Activated T-cell treated with anti-CD3 and anti-CD28 coated beads, Interleukin-2, amount 50 U/mL, for 72 hours (primary cell): ENCODE results near the gene ADAM10. TPM values are rescaled to one million over a fixed set of nuclear protein-coding genes. Genes with fewer than 3 reads are reported as not detected.

Experiments used
- ATAC-seq, 2 donors: fragments of 150-1000 bp; cut with Tn5 transposase; replicated peaks in 1 of 2; 2 replicates each; pipeline ENCODE4 v1.10.0; 2021; ENCODE audit warnings: moderate library complexity in 2 of 2, mild to moderate bottlenecking in 1 of 2
- DNase-seq, 2 donors: peaks; one replicate each; pipeline ENCODE4 v3.0.0; 2021 to 2022; ENCODE audit warnings: mixed read lengths in 1 of 2
- H3K27ac Mint-ChIP-seq: one replicate; pipeline ENCODE4 v1.8.0; 2022; ENCODE audit warnings: mild to moderate bottlenecking, moderate library complexity, mixed read lengths
- H3K27me3 Mint-ChIP-seq: one replicate; pipeline ENCODE4 v1.8.0; 2022; ENCODE audit warnings: low read depth, mixed read lengths
- H3K36me3 Mint-ChIP-seq, 2 donors: one replicate each; pipeline ENCODE4 v1.8.0; 2022; ENCODE audit warnings: mixed read lengths in 2 of 2, mild to moderate bottlenecking in 1 of 2; ENCODE audit not compliant: insufficient read depth in 2 of 2
- H3K4me1 Mint-ChIP-seq: one replicate; pipeline ENCODE4 v1.8.0; 2022; ENCODE audit warnings: low read depth, mixed read lengths
- H3K4me3 Mint-ChIP-seq, 2 donors: one replicate each; pipeline ENCODE4 v1.8.0; 2022; ENCODE audit warnings: mild to moderate bottlenecking in 2 of 2, mixed read lengths in 2 of 2, moderate library complexity in 2 of 2
- H3K9me3 Mint-ChIP-seq, 2 donors: one replicate each; pipeline ENCODE4 v1.8.0; 2022; ENCODE audit warnings: mixed read lengths in 2 of 2
- total RNA-seq, 2 donors: library from RNA; stranded (reverse); gene quantifications; one replicate each; pipeline ENCODE4 v1.2.3, GENCODE V29; 2022

Gene ADAM10
- total RNA-seq, 2 donors from 2014 or later = 96.5 to 108 TPM

DNA sequence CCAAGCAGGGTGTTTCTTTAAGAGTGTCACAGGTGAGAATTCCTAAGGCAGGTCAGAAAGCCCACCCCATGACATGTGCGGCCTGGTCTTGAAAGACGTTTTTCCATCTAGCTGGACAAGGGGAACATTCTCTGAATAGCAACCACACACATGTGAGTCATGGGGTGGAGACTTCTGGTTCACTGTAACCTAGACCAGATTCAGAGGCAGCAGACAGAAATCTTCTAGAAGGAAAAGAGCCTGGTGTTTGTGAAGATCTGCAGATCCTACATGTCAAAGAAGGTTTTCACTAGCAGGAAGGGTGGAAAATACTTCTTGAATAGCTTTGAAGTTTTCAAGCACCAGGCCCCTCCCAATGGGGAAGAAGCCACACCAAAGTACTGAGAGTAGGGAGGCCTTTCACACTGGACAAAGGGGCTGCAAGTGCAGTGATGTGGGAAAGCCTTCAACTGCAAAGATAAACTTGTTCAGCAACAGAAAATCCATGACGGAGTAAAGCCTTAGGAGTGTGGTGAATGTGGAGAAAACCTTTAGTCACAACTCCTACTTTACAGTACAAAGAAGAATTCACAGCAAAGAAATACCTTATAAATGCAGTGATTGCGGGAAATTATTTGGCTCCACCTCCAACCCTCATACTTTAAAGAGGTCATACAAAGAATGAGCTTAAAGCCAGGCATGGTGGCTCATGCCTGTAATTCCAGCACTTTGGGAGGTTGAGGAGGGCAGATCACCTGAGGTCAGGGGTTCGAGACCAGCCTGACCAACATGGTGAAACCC is 17.6 kb downstream of the ADAM10 start:
- DNase-seq (no peak), ATAC-seq (no peak)
- no peak overlapping the region for H3K27ac Mint-ChIP-seq
- peaks cover 51% of the 10 kb centered on the region for H3K4me1 Mint-ChIP-seq
- H3K9me3 Mint-ChIP-seq = no peaks in the 10 kb centered on the region
- H3K4me3 Mint-ChIP-seq = no peak overlapping the region
- no peaks in the 10 kb centered on the region for H3K27me3 Mint-ChIP-seq
- H3K36me3 Mint-ChIP-seq = peaks cover 0 to 1% of the 10 kb centered on the region in 2 donors

DNA sequence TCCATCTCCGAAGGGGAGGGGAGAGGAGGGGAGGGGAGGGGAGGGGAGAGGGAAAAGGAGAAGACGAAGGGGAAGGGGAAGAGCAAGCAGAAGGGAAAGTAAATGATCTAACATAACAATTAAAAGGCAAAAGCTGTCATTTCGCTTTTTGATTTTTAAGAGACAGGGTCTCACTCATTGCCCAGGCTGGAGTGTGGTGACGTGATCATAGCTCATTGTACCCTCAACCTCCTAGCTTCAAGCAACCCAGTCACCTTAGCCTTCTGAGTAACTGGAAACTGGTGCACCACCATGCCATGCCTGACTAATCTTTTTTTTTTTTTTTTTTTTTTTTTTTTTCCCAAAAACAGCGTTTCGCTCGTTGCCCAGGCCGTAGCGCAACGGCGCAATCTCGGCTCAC is 22.6 kb downstream of the ADAM10 start:
- Mint-ChIP-seq H3K27me3 (no peaks in the 10 kb centered on the region), H3K9me3 (no peaks in the 10 kb centered on the region), H3K36me3 (no peaks in the 10 kb centered on the region), H3K4me1 (peaks cover 39% of the 10 kb centered on the region), H3K27ac (no peak overlapping the region), H3K4me3 (no peak overlapping the region)
- DNase-seq (no peak), ATAC-seq (no peak)

DNA sequence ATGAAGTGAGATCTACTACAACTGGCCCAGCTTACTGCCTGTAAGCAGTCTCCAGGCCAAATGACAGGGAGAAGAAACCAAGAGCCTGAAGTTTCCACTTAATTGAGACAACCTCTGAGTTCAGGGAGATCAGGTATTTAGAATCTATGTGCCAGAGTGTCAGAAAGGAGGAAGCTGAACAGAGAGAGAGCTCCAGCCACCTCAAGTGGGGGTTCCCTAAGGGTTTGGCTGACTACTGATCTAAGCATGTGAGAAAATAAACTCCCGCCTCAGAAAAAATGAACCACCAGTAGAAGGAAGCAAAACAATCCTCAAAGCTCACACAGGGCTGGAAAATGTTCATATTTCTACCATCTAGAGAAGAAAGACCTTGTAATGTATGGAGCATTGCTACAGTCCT is 25.0 kb downstream of the ADAM10 start:
- Mint-ChIP-seq H3K27me3 (no peaks in the 10 kb centered on the region), H3K4me1 (peaks cover 30% of the 10 kb centered on the region), H3K27ac (peak overlapping the region; percentile 11), H3K9me3 (no peaks in the 10 kb centered on the region), H3K36me3 (no peaks in the 10 kb centered on the region), H3K4me3 (no peak overlapping the region)
- DNase-seq (no peak), ATAC-seq (peak; percentile 33 to 37)

DNA sequence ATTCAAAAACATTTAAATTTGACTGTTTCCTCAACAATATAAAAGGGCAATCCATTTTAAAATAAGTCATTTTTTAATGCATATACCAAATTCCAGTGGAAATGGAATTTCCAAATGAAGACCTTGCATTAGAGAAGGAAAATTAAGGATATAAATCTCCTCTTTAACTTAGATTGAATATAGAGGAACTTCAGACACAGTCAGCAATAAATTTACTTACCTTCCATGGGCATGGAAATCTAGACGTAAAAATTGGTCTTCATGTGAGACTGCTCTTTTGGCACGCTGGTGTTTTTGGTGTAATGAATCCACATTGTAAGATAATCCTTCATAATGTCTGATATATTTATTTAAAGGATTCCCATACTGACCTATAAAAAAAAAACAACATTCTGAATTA is 32.1 kb downstream of the ADAM10 start:
- no peak for DNase-seq
- Mint-ChIP-seq H3K9me3 (no peaks in the 10 kb centered on the region), H3K4me1 (peaks cover 6% of the 10 kb centered on the region), H3K27me3 (no peaks in the 10 kb centered on the region), H3K27ac (peak overlapping the region; percentile 30), H3K4me3 (no peak overlapping the region), H3K36me3 (peaks cover 0 to 8% of the 10 kb centered on the region in 2 donors)
- ATAC-seq = no peak

DNA sequence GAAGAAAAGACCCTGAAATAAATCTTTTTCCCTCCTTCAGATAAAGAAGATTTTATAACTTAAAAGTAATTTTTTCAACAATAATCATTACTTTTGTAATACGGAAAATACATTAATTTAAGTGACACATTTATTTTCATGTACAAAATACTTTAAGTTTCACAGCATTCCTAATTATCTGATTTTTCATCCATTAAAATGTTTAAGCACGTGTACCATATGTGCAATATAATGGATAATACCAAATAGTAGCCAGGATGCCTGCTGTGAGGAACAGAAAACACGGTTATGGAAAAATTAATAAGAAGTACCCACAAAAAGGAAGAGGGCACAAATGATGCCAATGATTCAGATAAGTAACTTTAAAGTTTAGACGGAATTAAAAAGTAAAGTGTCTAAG is 33.5 kb downstream of the ADAM10 start:
- peaks cover 3% of the 10 kb centered on the region for H3K4me1 Mint-ChIP-seq
- DNase-seq (no peak), ATAC-seq (no peak)
- no peaks in the 10 kb centered on the region for H3K9me3 Mint-ChIP-seq
- no peaks in the 10 kb centered on the region for H3K27me3 Mint-ChIP-seq
- H3K27ac Mint-ChIP-seq = peak overlapping the region; percentile 70
- H3K36me3 Mint-ChIP-seq = peaks cover 0 to 8% of the 10 kb centered on the region in 2 donors
- no peak overlapping the region for H3K4me3 Mint-ChIP-seq

DNA sequence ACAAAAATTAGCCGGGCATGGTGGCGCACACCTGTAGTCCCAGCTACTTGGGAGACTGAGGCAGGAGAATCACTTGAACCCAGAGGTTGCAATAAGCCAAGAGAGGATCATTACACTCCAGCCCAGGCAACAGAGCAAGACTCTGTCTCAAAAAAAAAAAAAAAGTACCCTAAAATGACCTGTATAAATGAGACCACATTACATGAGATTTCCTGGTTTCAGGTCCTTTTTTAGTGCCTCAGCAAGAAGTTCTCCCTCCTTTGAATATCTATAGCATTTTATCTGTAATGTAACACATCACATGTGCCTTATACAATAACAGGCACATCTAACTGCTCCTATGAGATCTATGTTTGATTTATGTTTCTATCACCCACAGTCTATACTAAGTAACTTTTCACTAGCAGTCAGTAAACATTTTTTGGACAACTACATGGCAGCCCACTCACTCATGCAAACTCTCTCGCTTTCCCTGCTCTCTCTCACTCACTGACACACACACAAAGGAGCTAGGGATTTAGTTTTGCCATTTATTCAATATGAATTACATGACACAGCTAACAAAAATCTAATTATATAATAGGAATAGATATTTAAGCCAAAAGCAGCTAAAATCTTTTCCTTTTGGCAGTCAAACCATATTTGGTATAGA is 34.1 kb downstream of the ADAM10 start:
- no peak overlapping the region for H3K4me3 Mint-ChIP-seq
- H3K27me3 Mint-ChIP-seq = no peaks in the 10 kb centered on the region
- no peaks in the 10 kb centered on the region for H3K9me3 Mint-ChIP-seq
- DNase-seq (no peak), ATAC-seq (no peak)
- H3K36me3 Mint-ChIP-seq = peaks cover 0 to 8% of the 10 kb centered on the region in 2 donors
- H3K27ac Mint-ChIP-seq = no peak overlapping the region
- no peaks in the 10 kb centered on the region for H3K4me1 Mint-ChIP-seq

DNA sequence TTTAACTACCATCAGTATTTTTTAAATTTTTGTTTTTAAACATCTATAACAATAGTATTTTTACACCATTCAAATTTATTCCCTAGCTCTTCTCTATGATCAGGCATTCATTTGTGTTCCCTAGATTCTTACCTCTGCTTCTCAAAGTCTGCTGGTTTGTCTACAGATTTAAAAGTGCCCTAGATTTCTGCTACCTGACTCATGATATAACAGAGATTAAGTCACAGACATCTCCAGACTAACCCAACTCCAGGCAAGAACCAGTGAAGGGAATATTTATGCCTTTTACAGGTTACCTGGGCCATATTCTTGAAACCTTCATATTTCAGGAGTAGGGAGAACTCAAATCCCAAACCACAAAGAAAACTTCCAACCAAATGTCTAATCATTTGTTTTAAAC is 38.8 kb downstream of the ADAM10 start:
- Mint-ChIP-seq H3K27ac (no peak overlapping the region), H3K27me3 (no peaks in the 10 kb centered on the region), H3K9me3 (no peaks in the 10 kb centered on the region), H3K4me3 (no peak overlapping the region), H3K4me1 (peaks cover 40% of the 10 kb centered on the region), H3K36me3 (peaks cover 0 to 8% of the 10 kb centered on the region in 2 donors)
- ATAC-seq (no peak), DNase-seq (no peak)

DNA sequence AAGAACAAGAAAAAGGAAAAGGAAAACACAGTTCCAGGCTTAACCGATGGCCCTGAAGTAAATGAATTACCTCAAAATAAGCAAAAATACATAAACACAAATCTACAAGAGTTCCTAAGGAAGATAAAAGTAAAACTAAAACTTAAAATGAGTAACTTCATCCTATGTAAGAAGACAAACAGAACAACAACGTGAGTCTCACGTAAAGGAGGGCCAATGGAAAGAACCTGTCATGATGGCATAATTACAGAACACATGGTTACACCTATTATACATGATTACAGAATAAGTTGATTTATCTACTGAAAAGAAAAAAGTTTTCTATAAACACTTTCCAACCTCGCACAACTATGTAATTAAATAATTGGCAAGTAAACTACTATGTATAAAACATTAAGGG is 42.1 kb downstream of the ADAM10 start:
- no peaks in the 10 kb centered on the region for H3K27me3 Mint-ChIP-seq
- H3K9me3 Mint-ChIP-seq = peaks cover 5% of the 10 kb centered on the region in 2 donors
- DNase-seq = no peak
- ATAC-seq = peak in 1 of 2 donors; percentile 56
- peaks cover 53% of the 10 kb centered on the region for H3K4me1 Mint-ChIP-seq
- peak overlapping the region; percentile 30 for H3K27ac Mint-ChIP-seq
- peaks cover 8 to 15% of the 10 kb centered on the region in 2 donors for H3K36me3 Mint-ChIP-seq
- H3K4me3 Mint-ChIP-seq = no peak overlapping the region

DNA sequence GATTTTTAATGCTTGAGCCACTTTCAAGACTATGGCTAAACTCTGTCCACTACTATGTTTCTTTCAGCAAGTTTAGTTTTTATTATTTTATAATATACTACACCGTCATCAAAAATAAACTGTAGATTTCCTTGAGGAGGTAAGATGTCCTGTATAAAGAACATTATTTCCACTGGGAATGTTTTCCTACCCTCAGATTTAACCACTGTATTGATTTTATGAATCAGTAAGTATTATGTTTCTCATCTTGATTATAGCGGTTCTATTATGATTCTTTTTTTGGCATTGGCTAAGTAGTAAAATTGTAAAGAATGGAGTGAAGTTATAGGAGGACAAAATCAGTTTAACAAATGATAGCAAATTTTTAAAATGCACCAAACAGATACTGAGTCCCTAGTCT is 44.4 kb downstream of the ADAM10 start:
- H3K4me1 Mint-ChIP-seq = peaks cover 64% of the 10 kb centered on the region

DNA sequence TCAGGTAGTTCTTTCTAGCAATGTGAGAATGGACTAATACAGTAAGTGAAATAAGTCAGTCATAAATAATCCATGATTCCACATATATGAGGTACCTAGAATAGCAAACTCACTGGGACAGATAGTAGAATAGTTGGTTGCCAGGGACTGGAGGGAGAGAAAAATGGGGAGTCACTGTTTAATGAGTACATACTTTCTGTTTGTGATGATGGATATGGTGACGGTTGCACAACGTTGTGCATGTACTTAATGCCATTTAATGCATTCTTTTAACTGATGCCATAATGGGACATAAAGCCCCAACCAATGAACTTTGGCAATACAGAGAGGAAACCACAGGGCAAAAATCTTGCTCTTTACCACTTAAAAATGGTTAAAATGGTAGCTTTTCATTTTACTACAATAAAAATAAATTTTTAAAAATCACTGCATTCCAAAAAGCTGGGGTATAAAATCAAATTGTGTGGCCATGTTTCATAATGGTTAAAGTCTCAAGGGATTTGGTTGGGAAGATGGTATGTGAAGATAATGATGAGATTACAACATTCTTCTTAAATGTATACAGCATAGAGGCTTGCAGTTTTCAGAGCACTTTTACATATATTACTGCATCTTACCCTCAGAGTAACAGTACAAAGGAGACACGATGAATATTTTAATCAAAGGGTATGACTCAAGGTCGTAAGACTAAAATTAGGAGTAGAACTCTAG is 45.2 kb downstream of the ADAM10 start:
- H3K9me3 Mint-ChIP-seq = peaks cover 7 to 12% of the 10 kb centered on the region in 2 donors
- H3K27ac Mint-ChIP-seq = no peak overlapping the region
- DNase-seq (no peak), ATAC-seq (no peak)
- no peaks in the 10 kb centered on the region for H3K27me3 Mint-ChIP-seq
- peaks cover 17 to 44% of the 10 kb centered on the region in 2 donors for H3K36me3 Mint-ChIP-seq
- no peak overlapping the region for H3K4me3 Mint-ChIP-seq
- H3K4me1 Mint-ChIP-seq = peaks cover 65% of the 10 kb centered on the region

More for the DNA sequence above, 44.4 kb downstream of the ADAM10 start:
- Mint-ChIP-seq H3K27me3 (no peaks in the 10 kb centered on the region), H3K9me3 (peaks cover 7 to 8% of the 10 kb centered on the region in 2 donors), H3K36me3 (peaks cover 13 to 36% of the 10 kb centered on the region in 2 donors), H3K4me3 (no peak overlapping the region), H3K27ac (no peak overlapping the region)
- ATAC-seq (no peak), DNase-seq (no peak)

DNA sequence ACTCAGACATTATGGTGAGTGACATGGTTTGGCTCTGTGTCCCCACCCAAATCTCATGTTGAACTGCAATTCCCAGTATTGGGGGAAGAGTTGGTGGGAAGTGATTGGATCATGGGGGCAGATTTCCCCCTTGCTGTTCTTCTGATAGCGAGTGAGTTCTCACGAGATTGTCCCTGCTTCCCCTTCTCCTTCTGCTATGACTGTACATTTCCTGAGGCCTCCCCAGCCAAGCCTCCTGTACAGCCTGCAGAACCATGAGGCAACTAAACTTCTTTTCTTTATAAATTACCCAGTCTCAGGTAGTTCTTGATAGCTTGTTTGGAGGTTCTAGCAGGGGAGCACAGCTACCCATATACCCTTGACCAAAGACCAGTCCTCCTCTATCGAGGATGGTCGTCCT is 45.9 kb downstream of the ADAM10 start:
- no peak for ATAC-seq
- Mint-ChIP-seq H3K4me1 (peaks cover 65% of the 10 kb centered on the region), H3K27ac (no peak overlapping the region)

DNA sequence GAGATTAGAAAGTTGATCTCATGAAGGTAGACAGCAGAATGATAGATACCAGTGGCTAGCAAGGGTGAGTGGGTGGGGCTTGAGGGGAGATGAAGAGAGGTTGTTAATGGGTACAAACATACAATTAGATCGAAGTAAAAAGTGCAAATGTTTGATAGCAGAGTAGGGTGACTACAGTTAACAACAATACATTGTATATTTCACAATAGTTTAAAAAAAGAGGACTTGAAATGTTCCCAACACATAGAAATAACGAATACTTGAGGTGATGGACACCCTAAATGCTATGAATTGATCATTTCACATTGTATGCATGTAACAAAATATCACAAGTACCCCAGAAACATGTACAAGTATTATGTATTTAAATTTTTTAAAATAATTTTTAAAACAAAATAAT is 47.3 kb downstream of the ADAM10 start:
- no peak for DNase-seq
- peaks cover 12 to 14% of the 10 kb centered on the region in 2 donors for H3K9me3 Mint-ChIP-seq
- ATAC-seq = no peak
- H3K27me3 Mint-ChIP-seq = no peaks in the 10 kb centered on the region
- H3K27ac Mint-ChIP-seq = no peak overlapping the region
- H3K36me3 Mint-ChIP-seq = peaks cover 22 to 59% of the 10 kb centered on the region in 2 donors
- no peak overlapping the region for H3K4me3 Mint-ChIP-seq
- H3K4me1 Mint-ChIP-seq = peaks cover 64% of the 10 kb centered on the region

More for the DNA sequence above, 45.9 kb downstream of the ADAM10 start:
- Mint-ChIP-seq H3K9me3 (peaks cover 9 to 14% of the 10 kb centered on the region in 2 donors), H3K27me3 (no peaks in the 10 kb centered on the region), H3K36me3 (peaks cover 22 to 51% of the 10 kb centered on the region in 2 donors), H3K4me3 (no peak overlapping the region)
- DNase-seq = no peak

DNA sequence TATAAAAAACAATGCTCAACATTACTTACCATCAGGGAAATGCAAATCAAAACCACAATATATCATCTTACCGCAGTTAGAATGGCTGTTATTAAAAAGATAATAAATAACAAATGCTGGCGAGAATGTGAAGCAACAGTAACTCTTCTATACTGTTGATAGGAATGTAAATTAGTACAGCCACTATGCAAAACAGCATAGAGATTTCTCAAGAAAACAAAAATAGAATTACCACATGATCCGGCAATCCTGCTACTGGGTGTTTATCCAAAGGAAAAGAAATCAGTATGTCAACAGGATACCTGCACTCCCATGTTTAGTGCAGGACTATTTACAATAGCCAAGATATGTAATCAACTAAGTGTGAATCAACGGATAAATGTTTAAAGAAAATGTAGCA is 48.1 kb downstream of the ADAM10 start:
- no peak overlapping the region for H3K27ac Mint-ChIP-seq
- peaks cover 62% of the 10 kb centered on the region for H3K4me1 Mint-ChIP-seq
- H3K27me3 Mint-ChIP-seq = no peaks in the 10 kb centered on the region
- ATAC-seq = no peak
- DNase-seq = no peak
- H3K4me3 Mint-ChIP-seq = no peak overlapping the region
- peaks cover 22 to 55% of the 10 kb centered on the region in 2 donors for H3K36me3 Mint-ChIP-seq
- H3K9me3 Mint-ChIP-seq = peaks cover 12 to 14% of the 10 kb centered on the region in 2 donors
